CD4-positive, alpha-beta T cell (primary cell): ENCODE measurements around the gene STAB2. TPM values are rescaled to one million over a fixed set of nuclear protein-coding genes. Genes with fewer than 3 reads are reported as not detected.

Experiments used
- ATAC-seq: fragments of 200-7000 bp; cut with Tn5 transposase; one replicate; pipeline ENCODE4 v1.10.0; 2022; ENCODE audit warnings: mild to moderate bottlenecking; ENCODE audit not compliant: poor library complexity
- CTCF ChIA-PET: fragments of 350-600 bp; sonication (Branson Sonifier 250); formaldehyde crosslinking; loops from one replicate; lab custom pipeline; 2021; ENCODE audit warnings: antibody characterized with exemption, inconsistent platforms; lab: Charles Lee
- POLR2A ChIA-PET: fragments of 350-600 bp; sonication (Branson Sonifier 250); formaldehyde crosslinking; loops from one replicate; lab custom pipeline; 2021; ENCODE audit warnings: antibody characterized with exemption, inconsistent platforms; lab: Charles Lee
- DNase-seq, 14 experiments: peaks; one replicate each; pipeline ENCODE4 v3.0.0-alpha.2; 2013 to 2020; ENCODE audit warnings: mixed read lengths in 2 of 14
- H3K27ac ChIP-seq, 2 donors: one replicate each; pipeline versions ENCODE4 v1.5.1 to v1.7.0; 2013; ENCODE audit warnings: low read length in 2 of 2, low read depth in 1 of 2, mild to moderate bottlenecking in 1 of 2
- H3K27me3 ChIP-seq, 2 experiments: 1 replicate in 1 of 2; 2 replicates in 1 of 2; pipeline versions ENCODE4 v1.6.1 to v1.7.0; 2013; ENCODE audit warnings: low read length in 2 of 2, control low read depth in 1 of 2, mild to moderate bottlenecking in 1 of 2, moderate library complexity in 1 of 2; ENCODE audit not compliant: insufficient read depth in 2 of 2, control insufficient read depth in 1 of 2
- H3K36me3 ChIP-seq: one replicate; pipeline ENCODE4 v1.6.1; 2013; ENCODE audit warnings: low read length, control low read depth; ENCODE audit not compliant: insufficient read depth
- H3K4me1 ChIP-seq: one replicate; pipeline ENCODE4 v1.6.1; 2013; ENCODE audit warnings: low read length, control low read depth; ENCODE audit not compliant: insufficient read depth
- H3K4me3 ChIP-seq: one replicate; pipeline ENCODE4 v1.5.1; 2013; ENCODE audit warnings: mild to moderate bottlenecking, low read length, moderate library complexity
- H3K9me3 ChIP-seq, 2 experiments: 1 replicate in 1 of 2; 2 replicates in 1 of 2; pipeline versions ENCODE4 v1.6.1 to v1.7.0; 2013; ENCODE audit warnings: low read length in 2 of 2, mild to moderate bottlenecking in 2 of 2, control low read depth in 1 of 2, moderate library complexity in 1 of 2; ENCODE audit not compliant: control insufficient read depth in 1 of 2, insufficient read depth in 1 of 2
- H3K27ac Mint-ChIP-seq: one replicate; pipeline ENCODE4 v1.8.0; 2020; ENCODE audit warnings: mixed read lengths
- H3K27me3 Mint-ChIP-seq: one replicate; pipeline ENCODE4 v1.8.0; 2021; ENCODE audit warnings: mixed read lengths
- H3K36me3 Mint-ChIP-seq: one replicate; pipeline ENCODE4 v1.8.0; 2021; ENCODE audit warnings: low read depth, mixed read lengths
- H3K4me1 Mint-ChIP-seq: one replicate; pipeline ENCODE4 v1.8.0; 2021; ENCODE audit warnings: low read depth, mixed read lengths
- H3K4me3 Mint-ChIP-seq: one replicate; pipeline ENCODE4 v1.8.0; 2020; ENCODE audit warnings: mild to moderate bottlenecking, mixed read lengths
- H3K9me3 Mint-ChIP-seq: one replicate; pipeline ENCODE4 v1.8.0; 2020; ENCODE audit warnings: mixed read lengths
- intact Hi-C, 2 experiments: fragments of 100-400 bp; cut with DNase I in 1 of 2; cut with micrococcal nuclease in 1 of 2; formaldehyde crosslinking; loops; one replicate each; pipeline versions ENCODE4 v1.15.1 to v1.9.0; 2023 to 2025; cut with DNase I, micrococcal nuclease
- total RNA-seq, 174 experiments: library from RNA in 2 of 174; stranded (reverse) in 2 of 174; gene quantifications; one replicate each; pipeline ENCODE4 v1.2.3 and lab custom pipeline; 2021 to 2026
- TF ChIP-seq, protein P1 (sequence below): fragments of 200-600 bp; IDR thresholded peaks from one replicate; pipeline ENCODE4 v1.8.0; 2022; ENCODE audit warnings: antibody characterized with exemption, mild to moderate bottlenecking

The STAB2 gene
- total RNA-seq, 2 experiments from 2014 or later = not detected

GRCh38 chr12:103686026-103686425 is 99.0 kb downstream of the STAB2 start:
- no peaks in the 10 kb centered on the region for H3K4me1 ChIP-seq
- Mint-ChIP-seq H3K27ac (no peak overlapping the region), H3K4me3 (no peak overlapping the region), H3K9me3 (no peaks in the 10 kb centered on the region), H3K27me3 (peaks cover 36% of the 10 kb centered on the region), H3K36me3 (no peaks in the 10 kb centered on the region), H3K4me1 (no peaks in the 10 kb centered on the region)
- H3K4me3 ChIP-seq = no peak overlapping the region
- H3K36me3 ChIP-seq = no peaks in the 10 kb centered on the region
- intact Hi-C loops = no loop called here
- no peaks in the 10 kb centered on the region for H3K9me3 ChIP-seq
- TF ChIP-seq, protein P1, sequence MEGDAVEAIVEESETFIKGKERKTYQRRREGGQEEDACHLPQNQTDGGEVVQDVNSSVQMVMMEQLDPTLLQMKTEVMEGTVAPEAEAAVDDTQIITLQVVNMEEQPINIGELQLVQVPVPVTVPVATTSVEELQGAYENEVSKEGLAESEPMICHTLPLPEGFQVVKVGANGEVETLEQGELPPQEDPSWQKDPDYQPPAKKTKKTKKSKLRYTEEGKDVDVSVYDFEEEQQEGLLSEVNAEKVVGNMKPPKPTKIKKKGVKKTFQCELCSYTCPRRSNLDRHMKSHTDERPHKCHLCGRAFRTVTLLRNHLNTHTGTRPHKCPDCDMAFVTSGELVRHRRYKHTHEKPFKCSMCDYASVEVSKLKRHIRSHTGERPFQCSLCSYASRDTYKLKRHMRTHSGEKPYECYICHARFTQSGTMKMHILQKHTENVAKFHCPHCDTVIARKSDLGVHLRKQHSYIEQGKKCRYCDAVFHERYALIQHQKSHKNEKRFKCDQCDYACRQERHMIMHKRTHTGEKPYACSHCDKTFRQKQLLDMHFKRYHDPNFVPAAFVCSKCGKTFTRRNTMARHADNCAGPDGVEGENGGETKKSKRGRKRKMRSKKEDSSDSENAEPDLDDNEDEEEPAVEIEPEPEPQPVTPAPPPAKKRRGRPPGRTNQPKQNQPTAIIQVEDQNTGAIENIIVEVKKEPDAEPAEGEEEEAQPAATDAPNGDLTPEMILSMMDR = no peak
- no peak for DNase-seq
- ChIA-PET CTCF (no interaction called here), POLR2A (no interaction called here)
- no peaks in the 10 kb centered on the region for H3K27me3 ChIP-seq
- ATAC-seq = no peak
- no peak overlapping the region for H3K27ac ChIP-seq

GRCh38 chr12:103687253-103687652 is 100.2 kb downstream of the STAB2 start:
- H3K27me3 ChIP-seq = no peaks in the 10 kb centered on the region
- Mint-ChIP-seq H3K27ac (no peak overlapping the region), H3K9me3 (no peaks in the 10 kb centered on the region), H3K27me3 (peaks cover 40% of the 10 kb centered on the region), H3K4me1 (no peaks in the 10 kb centered on the region), H3K36me3 (no peaks in the 10 kb centered on the region), H3K4me3 (no peak overlapping the region)
- ATAC-seq = no peak
- POLR2A ChIA-PET = no interaction called here
- CTCF ChIA-PET = no interaction called here
- DNase-seq = no peak
- TF ChIP-seq, protein P1 = no peak
- H3K36me3 ChIP-seq = no peaks in the 10 kb centered on the region
- H3K4me3 ChIP-seq = no peak overlapping the region
- H3K27ac ChIP-seq = no peak overlapping the region
- no peaks in the 10 kb centered on the region for H3K4me1 ChIP-seq
- H3K9me3 ChIP-seq = no peaks in the 10 kb centered on the region
- intact Hi-C loops = no loop called here

GRCh38 chr12:103688376-103689063 is 101.4 kb downstream of the STAB2 start:
- no peaks in the 10 kb centered on the region for H3K9me3 ChIP-seq
- H3K36me3 Mint-ChIP-seq = no peaks in the 10 kb centered on the region
- H3K27me3 Mint-ChIP-seq = peaks cover 44% of the 10 kb centered on the region
- POLR2A ChIA-PET = interaction anchor here (0.7 kb wide), 1 partner anchor 125 kb away, joined by 3 read pairs; no protein-coding TSS in a partner anchor
- no peak overlapping the region for H3K27ac Mint-ChIP-seq
- no peaks in the 10 kb centered on the region for H3K9me3 Mint-ChIP-seq
- H3K4me3 Mint-ChIP-seq = no peak overlapping the region
- no peaks in the 10 kb centered on the region for H3K4me1 ChIP-seq
- H3K27me3 ChIP-seq = no peaks in the 10 kb centered on the region
- no peak for DNase-seq
- H3K36me3 ChIP-seq = no peaks in the 10 kb centered on the region
- H3K27ac ChIP-seq = no peak overlapping the region
- CTCF ChIA-PET = no interaction called here
- TF ChIP-seq, protein P1 = no peak
- no peak overlapping the region for H3K4me3 ChIP-seq
- no peak for ATAC-seq
- intact Hi-C loops = no loop called here
- H3K4me1 Mint-ChIP-seq = no peaks in the 10 kb centered on the region
